Dendritic cell treated with granulocyte-macrophage colony-stimulating factor and Interleukin-4, amounts not matched to agents 40 ng/mL and 50 ng/mL, for 4 days (primary cell): Measurements from ENCODE around the gene CCDC61.

ENCODE experiments used
- H3K27ac Mint-ChIP-seq: one replicate; pipeline ENCODE4 v1.8.0; 2022; ENCODE audit warnings: mild to moderate bottlenecking, mixed read lengths
- H3K27me3 Mint-ChIP-seq: one replicate; pipeline ENCODE4 v1.8.0; 2022; ENCODE audit warnings: mild to moderate bottlenecking, mixed read lengths
- H3K36me3 Mint-ChIP-seq: one replicate; pipeline ENCODE4 v1.8.0; 2022; ENCODE audit warnings: low read depth, mixed read lengths
- H3K4me1 Mint-ChIP-seq: one replicate; pipeline ENCODE4 v1.8.0; 2022; ENCODE audit warnings: low read depth, mixed read lengths
- H3K4me3 Mint-ChIP-seq: one replicate; pipeline ENCODE4 v1.8.0; 2022; ENCODE audit warnings: mild to moderate bottlenecking, moderate library complexity, mixed read lengths
- H3K9me3 Mint-ChIP-seq: one replicate; pipeline ENCODE4 v1.8.0; 2022; ENCODE audit warnings: mixed read lengths
- intact Hi-C: fragments of 100-400 bp; cut with micrococcal nuclease; formaldehyde crosslinking; loops from one replicate; pipeline ENCODE4 v1.15.0; 2022

CCDC61 gene

DNA sequence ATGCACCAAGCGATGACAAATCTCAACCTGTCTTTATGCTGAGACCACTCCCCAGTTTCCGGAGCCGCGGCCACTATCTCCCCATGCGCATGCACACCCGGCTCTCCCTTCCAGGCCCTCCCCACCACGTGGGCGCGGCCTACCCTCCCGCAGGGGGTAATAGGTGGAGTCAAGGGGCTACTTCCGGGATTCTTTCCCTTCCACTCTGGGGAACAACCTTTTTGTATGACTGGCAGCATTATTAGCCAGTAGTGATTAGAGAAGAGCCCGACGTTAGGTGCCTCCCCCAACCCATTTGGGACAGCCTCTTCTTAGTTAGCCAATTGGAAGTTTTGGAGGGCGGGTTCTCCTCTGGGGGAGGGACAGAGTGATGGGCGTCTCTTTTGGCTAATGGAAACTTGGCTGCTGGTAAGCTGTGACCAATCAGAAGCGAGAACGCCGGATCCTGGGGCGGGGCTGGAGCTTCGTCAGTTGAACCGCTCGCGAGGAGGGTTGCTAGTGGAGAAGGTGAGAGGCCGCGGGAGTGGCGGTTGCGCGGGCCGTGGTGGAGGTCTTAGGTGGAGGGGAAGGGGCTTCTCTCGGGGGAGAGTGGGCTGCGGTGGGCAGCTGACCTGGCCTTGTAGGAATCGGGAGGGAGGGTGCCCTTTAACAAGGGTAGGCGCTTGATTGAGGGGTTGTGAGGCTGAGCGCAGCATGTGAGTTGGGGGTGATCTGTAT, at the start of gene CCDC61:
CCDC61 (plus strand) TSS at position 470 of the 717 bp plus-strand sequence. CDS start 7,552 bp downstream, outside the sequence.
- peaks cover 17% of the 10 kb centered on the region for H3K27me3 Mint-ChIP-seq
- no peaks in the 10 kb centered on the region for H3K9me3 Mint-ChIP-seq
- peaks cover 12% of the 10 kb centered on the region for H3K4me1 Mint-ChIP-seq
- intact Hi-C loops: loop anchor here (1.0 to 10.0 kb wide), 3 partner anchors 90 to 263 kb away; partner anchors contain the start of genes FBXO46, MEIOSIN, MYPOP and SYMPK
- no peak within 1 kb of the TSS for H3K27ac Mint-ChIP-seq
- H3K36me3 Mint-ChIP-seq: peaks cover 11% of the 10 kb centered on the region
- no peak within 1 kb of the TSS for H3K4me3 Mint-ChIP-seq

- Mint-ChIP-seq H3K4me3 (no peak overlapping the region), H3K9me3 (peaks cover 1% of the 10 kb centered on the region), H3K36me3 (no peaks in the 10 kb centered on the region), H3K27ac (no peak overlapping the region), H3K27me3 (peaks cover 18% of the 10 kb centered on the region), H3K4me1 (peaks cover 3% of the 10 kb centered on the region)
- intact Hi-C loops: no loop called here
Measured at GRCh38 chr19:45947926-45948325, 47.3 kb upstream of the CCDC61 start.

DNA sequence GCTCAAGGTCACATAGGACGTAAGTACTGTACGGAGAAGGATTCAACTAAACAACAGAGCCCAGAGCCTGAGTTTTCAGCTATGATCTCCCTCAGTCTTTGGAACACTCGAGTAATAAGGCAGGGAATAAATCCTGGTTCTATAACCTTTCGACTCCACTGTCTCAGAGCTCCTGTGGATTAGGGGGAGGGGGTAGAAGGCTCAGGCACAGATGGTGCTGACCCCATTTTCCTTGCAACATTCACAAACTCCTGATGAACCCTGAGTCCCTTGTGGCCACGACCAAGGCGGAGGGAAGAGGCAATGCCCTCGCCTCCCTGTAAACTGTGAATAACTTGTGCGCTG, 43.0 kb upstream of the CCDC61 start:
- Mint-ChIP-seq H3K4me3 (no peak overlapping the region), H3K36me3 (no peaks in the 10 kb centered on the region), H3K4me1 (peaks cover 8% of the 10 kb centered on the region), H3K27ac (no peak overlapping the region), H3K27me3 (peaks cover 21% of the 10 kb centered on the region), H3K9me3 (peaks cover 11% of the 10 kb centered on the region)
- intact Hi-C loops: no loop called here

- Mint-ChIP-seq H3K27ac (no peak overlapping the region), H3K9me3 (peaks cover 11% of the 10 kb centered on the region)
- intact Hi-C loops: no loop called here
Measured at GRCh38 chr19:45952686-45953505, 42.4 kb upstream of the CCDC61 start.

GRCh38 chr19:45953676-45954075, 41.6 kb upstream of the CCDC61 start:
- Mint-ChIP-seq H3K4me1 (peaks cover 8% of the 10 kb centered on the region), H3K27me3 (peaks cover 26% of the 10 kb centered on the region), H3K27ac (no peak overlapping the region), H3K36me3 (no peaks in the 10 kb centered on the region), H3K9me3 (peaks cover 11% of the 10 kb centered on the region), H3K4me3 (no peak overlapping the region)
- intact Hi-C loops: no loop called here

More at GRCh38 chr19:45952686-45953505, 42.4 kb upstream of the CCDC61 start:
- peak overlapping the region; percentile 21 for H3K4me3 Mint-ChIP-seq
- peaks cover 8% of the 10 kb centered on the region for H3K4me1 Mint-ChIP-seq
- H3K36me3 Mint-ChIP-seq: no peaks in the 10 kb centered on the region
- H3K27me3 Mint-ChIP-seq: peaks cover 21% of the 10 kb centered on the region

DNA sequence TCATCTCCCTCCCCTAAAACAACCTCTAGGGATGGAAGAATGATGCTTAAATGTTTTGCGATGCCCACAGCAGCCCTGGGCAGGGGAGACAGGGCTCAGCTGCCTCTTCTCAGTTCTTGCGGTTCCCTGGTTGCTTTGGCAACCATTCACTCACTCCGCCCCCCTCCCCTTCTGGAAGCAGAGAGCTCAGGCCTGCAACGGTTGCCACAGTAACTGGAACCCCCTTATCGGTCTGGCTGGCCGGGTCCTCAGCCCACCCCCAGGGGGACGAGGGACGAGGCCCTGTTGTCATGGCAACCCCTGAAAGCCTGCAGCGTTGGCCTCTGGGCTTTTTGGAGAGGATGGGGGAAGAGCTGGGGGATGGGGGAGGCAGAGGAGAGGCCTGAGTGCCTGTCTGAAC, 41.1 kb upstream of the CCDC61 start:
- intact Hi-C loops: no loop called here

DNA sequence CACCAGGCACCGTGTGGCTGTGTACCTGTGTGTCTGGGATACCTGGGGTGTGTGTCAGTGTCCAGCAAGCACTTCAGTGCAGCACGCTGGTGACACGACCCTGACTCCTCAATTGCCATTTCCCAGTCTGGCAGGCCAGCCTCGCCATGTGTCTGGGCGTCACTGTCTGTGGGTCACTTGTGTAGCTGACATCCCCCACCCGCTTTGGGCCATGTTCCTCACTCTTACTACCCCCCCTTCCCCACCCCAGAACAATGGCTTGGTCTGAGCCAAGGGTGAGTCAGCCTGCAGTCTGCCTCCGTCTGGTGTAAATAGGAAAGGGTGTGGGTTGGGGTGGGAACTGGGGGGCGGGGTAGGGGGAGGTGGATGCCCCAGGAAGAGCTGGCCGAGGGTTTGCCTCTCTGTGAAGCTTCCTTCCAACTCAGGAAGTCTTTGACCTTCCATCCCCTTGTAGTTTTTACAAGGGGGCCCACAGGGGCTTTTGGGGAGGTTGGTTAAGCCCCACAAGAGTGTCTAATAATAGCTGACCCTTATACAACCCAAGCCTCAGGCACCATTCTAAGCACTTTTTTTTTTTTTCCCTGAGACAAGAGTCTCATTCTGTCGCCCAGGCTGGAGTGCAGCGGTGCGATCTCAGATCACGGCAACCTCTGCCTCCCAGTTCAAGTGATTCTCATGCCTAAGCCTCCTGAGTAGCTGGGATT, 39.2 kb upstream of the CCDC61 start:
- Mint-ChIP-seq H3K9me3 (peaks cover 11% of the 10 kb centered on the region), H3K36me3 (no peaks in the 10 kb centered on the region), H3K27me3 (peaks cover 40% of the 10 kb centered on the region), H3K4me3 (no peak overlapping the region), H3K27ac (no peak overlapping the region), H3K4me1 (peaks cover 8% of the 10 kb centered on the region)
- intact Hi-C loops: no loop called here

More for the DNA sequence above, 41.1 kb upstream of the CCDC61 start:
- Mint-ChIP-seq H3K27me3 (peaks cover 30% of the 10 kb centered on the region), H3K4me1 (peaks cover 8% of the 10 kb centered on the region), H3K9me3 (peaks cover 11% of the 10 kb centered on the region), H3K27ac (no peak overlapping the region), H3K4me3 (no peak overlapping the region), H3K36me3 (no peaks in the 10 kb centered on the region)

- no peak overlapping the region for H3K27ac Mint-ChIP-seq
- peaks cover 47% of the 10 kb centered on the region for H3K27me3 Mint-ChIP-seq
- H3K9me3 Mint-ChIP-seq: peaks cover 6% of the 10 kb centered on the region
- intact Hi-C loops: no loop called here
- H3K4me3 Mint-ChIP-seq: no peak overlapping the region
- H3K36me3 Mint-ChIP-seq: no peaks in the 10 kb centered on the region
- peaks cover 3% of the 10 kb centered on the region for H3K4me1 Mint-ChIP-seq
Measured at GRCh38 chr19:45958320-45958719, 36.9 kb upstream of the CCDC61 start.

DNA sequence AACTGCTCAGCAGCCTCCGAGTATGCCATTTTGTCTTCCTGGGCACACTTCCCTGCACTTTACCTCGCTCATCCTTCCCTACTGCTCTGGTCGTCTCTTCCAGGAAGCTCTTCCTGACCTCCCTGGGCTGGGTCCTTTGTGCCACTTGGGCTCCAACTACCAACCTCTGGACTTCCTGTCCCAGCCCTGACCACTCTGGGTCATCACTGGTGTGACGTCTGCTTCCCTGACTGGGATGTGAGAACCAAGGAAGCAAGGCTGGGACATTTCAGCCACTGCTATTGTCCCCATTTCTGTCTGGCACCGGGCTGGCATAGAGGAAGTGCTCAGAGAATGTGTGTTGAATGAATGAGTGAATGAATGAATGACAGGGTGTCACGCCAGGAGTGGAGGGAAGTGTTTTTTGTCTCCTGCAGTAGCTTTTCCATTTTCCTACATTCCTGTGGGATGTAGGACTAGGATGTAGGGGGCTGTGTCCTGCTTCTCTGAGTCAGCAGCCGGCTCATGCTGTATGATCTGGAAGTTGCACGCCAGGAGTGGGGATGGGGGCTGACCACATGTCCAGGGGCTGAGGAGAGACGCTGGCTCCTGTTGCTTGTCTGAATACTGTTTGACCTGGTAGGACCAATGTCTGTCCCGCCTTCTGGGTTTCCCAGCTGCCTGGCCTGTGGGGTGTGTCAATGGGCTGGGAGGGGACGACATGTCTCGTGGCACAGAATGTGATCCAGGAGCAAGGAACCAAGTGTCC, 36.3 kb upstream of the CCDC61 start:
- no peak overlapping the region for H3K4me3 Mint-ChIP-seq
- H3K9me3 Mint-ChIP-seq: no peaks in the 10 kb centered on the region
- peaks cover 5% of the 10 kb centered on the region for H3K4me1 Mint-ChIP-seq
- H3K27me3 Mint-ChIP-seq: peaks cover 43% of the 10 kb centered on the region
- H3K27ac Mint-ChIP-seq: no peak overlapping the region
- intact Hi-C loops: no loop called here
- no peaks in the 10 kb centered on the region for H3K36me3 Mint-ChIP-seq

GRCh38 chr19:45959517-45960025, 35.7 kb upstream of the CCDC61 start:
- Mint-ChIP-seq H3K27me3 (peaks cover 40% of the 10 kb centered on the region), H3K4me3 (no peak overlapping the region), H3K27ac (no peak overlapping the region), H3K9me3 (no peaks in the 10 kb centered on the region), H3K4me1 (peaks cover 5% of the 10 kb centered on the region), H3K36me3 (no peaks in the 10 kb centered on the region)
- intact Hi-C loops: no loop called here

GRCh38 chr19:45960595-45961235, 34.6 kb upstream of the CCDC61 start:
- H3K4me3 Mint-ChIP-seq: no peak overlapping the region
- no peaks in the 10 kb centered on the region for H3K9me3 Mint-ChIP-seq
- peaks cover 35% of the 10 kb centered on the region for H3K27me3 Mint-ChIP-seq
- intact Hi-C loops: no loop called here
- H3K27ac Mint-ChIP-seq: no peak overlapping the region
- H3K4me1 Mint-ChIP-seq: peaks cover 5% of the 10 kb centered on the region
- H3K36me3 Mint-ChIP-seq: no peaks in the 10 kb centered on the region

- Mint-ChIP-seq H3K27me3 (peaks cover 39% of the 10 kb centered on the region), H3K4me1 (peaks cover 5% of the 10 kb centered on the region), H3K36me3 (no peaks in the 10 kb centered on the region), H3K9me3 (no peaks in the 10 kb centered on the region), H3K27ac (no peak overlapping the region), H3K4me3 (no peak overlapping the region)
- intact Hi-C loops: no loop called here
Measured at GRCh38 chr19:45962021-45962420, 33.2 kb upstream of the CCDC61 start.

GRCh38 chr19:45967246-45967645, 28.0 kb upstream of the CCDC61 start:
- Mint-ChIP-seq H3K4me1 (peaks cover 19% of the 10 kb centered on the region), H3K27ac (no peak overlapping the region), H3K4me3 (no peak overlapping the region), H3K36me3 (no peaks in the 10 kb centered on the region), H3K27me3 (peaks cover 53% of the 10 kb centered on the region), H3K9me3 (peaks cover 5% of the 10 kb centered on the region)
- intact Hi-C loops: no loop called here
